Measurements from ENCODE around the gene CWF19L2. TPM values are rescaled to one million over a fixed set of nuclear protein-coding genes. Genes with fewer than 3 reads are reported as not detected.

CWF19L2 gene
- total and polyA plus RNA-seq, 2 experiments from 2014 or later, result 20.3 to 27.2 TPM

GRCh38 chr11:107453594-107454286 is 3.9 kb downstream of the CWF19L2 start:
- Histone ChIP-seq H4K20me1 (replicated peaks; ENCODE audit: insufficient read depth) (no peaks in the 10 kb centered on the region), H3K9me2 (ENCODE audit: insufficient read depth) (no peaks in the 10 kb centered on the region), H3K4me2 (no peak overlapping the region), H3K4me1 (ENCODE audit: insufficient read depth) (peaks cover 5% of the 10 kb centered on the region; the same call in 1 of the 2 replicates), H3K27ac (ENCODE audit: low read depth) (no peak overlapping the region), H3K27me3 (ENCODE audit: insufficient read depth) (no peaks in the 10 kb centered on the region), H3K36me3 (ENCODE audit: insufficient read depth) (0 out of 2 replicates have a peak, but pooled peaks cover 5% of the 10 kb centered on the region), H3K79me2 (replicated peaks; ENCODE audit: insufficient read depth) (peaks cover 52% of the 10 kb centered on the region), H3F3A (replicated peaks; ENCODE audit: low read depth) (no peaks in the 10 kb centered on the region), H2AFZ (no peak overlapping the region), H3K4me3 (no peak overlapping the region)
- ATAC-seq (no peak), DNase-seq (ENCODE audit: low spot score) (no peak)
- Mint-ChIP-seq H3K27me3 (ENCODE audit: insufficient read depth, low read depth, poor library complexity) (peaks cover 3% of the 10 kb centered on the region), H3K27ac (no peak overlapping the region), H3K4me1 (peaks cover 3% of the 10 kb centered on the region; the same call in 2 of the 3 replicates), H3K4me3 (no peak overlapping the region), H3K9me3 (no peaks in the 10 kb centered on the region), H3K36me3 (ENCODE audit: low read depth) (peaks cover 5% of the 10 kb centered on the region; the same call in 1 of the 3 replicates)
- TF ChIP-seq NANOG (IDR thresholded peaks at IDR 0.05; ENCODE audit: borderline replicate concordance) (no peak), EZH2phosphoT487 (IDR thresholded peaks at IDR 0.05; ENCODE audit: unreplicated experiment) (no peak), ETS1 (IDR thresholded peaks at IDR 0.05) (no peak), ZNF331 (CRISPR knock-in tag; IDR thresholded peaks at IDR 0.05; ENCODE audit: low read depth) (no peak), JUNB (IDR thresholded peaks at IDR 0.05; ENCODE audit: unreplicated experiment) (no peak), POLR2AphosphoS5 (IDR thresholded peaks at IDR 0.05; ENCODE audit: low read depth) (no peak), EZH2 (IDR thresholded peaks at IDR 0.05; ENCODE audit: low read depth, unreplicated experiment) (no peak)
- TF ChIP-seq, protein P1, sequence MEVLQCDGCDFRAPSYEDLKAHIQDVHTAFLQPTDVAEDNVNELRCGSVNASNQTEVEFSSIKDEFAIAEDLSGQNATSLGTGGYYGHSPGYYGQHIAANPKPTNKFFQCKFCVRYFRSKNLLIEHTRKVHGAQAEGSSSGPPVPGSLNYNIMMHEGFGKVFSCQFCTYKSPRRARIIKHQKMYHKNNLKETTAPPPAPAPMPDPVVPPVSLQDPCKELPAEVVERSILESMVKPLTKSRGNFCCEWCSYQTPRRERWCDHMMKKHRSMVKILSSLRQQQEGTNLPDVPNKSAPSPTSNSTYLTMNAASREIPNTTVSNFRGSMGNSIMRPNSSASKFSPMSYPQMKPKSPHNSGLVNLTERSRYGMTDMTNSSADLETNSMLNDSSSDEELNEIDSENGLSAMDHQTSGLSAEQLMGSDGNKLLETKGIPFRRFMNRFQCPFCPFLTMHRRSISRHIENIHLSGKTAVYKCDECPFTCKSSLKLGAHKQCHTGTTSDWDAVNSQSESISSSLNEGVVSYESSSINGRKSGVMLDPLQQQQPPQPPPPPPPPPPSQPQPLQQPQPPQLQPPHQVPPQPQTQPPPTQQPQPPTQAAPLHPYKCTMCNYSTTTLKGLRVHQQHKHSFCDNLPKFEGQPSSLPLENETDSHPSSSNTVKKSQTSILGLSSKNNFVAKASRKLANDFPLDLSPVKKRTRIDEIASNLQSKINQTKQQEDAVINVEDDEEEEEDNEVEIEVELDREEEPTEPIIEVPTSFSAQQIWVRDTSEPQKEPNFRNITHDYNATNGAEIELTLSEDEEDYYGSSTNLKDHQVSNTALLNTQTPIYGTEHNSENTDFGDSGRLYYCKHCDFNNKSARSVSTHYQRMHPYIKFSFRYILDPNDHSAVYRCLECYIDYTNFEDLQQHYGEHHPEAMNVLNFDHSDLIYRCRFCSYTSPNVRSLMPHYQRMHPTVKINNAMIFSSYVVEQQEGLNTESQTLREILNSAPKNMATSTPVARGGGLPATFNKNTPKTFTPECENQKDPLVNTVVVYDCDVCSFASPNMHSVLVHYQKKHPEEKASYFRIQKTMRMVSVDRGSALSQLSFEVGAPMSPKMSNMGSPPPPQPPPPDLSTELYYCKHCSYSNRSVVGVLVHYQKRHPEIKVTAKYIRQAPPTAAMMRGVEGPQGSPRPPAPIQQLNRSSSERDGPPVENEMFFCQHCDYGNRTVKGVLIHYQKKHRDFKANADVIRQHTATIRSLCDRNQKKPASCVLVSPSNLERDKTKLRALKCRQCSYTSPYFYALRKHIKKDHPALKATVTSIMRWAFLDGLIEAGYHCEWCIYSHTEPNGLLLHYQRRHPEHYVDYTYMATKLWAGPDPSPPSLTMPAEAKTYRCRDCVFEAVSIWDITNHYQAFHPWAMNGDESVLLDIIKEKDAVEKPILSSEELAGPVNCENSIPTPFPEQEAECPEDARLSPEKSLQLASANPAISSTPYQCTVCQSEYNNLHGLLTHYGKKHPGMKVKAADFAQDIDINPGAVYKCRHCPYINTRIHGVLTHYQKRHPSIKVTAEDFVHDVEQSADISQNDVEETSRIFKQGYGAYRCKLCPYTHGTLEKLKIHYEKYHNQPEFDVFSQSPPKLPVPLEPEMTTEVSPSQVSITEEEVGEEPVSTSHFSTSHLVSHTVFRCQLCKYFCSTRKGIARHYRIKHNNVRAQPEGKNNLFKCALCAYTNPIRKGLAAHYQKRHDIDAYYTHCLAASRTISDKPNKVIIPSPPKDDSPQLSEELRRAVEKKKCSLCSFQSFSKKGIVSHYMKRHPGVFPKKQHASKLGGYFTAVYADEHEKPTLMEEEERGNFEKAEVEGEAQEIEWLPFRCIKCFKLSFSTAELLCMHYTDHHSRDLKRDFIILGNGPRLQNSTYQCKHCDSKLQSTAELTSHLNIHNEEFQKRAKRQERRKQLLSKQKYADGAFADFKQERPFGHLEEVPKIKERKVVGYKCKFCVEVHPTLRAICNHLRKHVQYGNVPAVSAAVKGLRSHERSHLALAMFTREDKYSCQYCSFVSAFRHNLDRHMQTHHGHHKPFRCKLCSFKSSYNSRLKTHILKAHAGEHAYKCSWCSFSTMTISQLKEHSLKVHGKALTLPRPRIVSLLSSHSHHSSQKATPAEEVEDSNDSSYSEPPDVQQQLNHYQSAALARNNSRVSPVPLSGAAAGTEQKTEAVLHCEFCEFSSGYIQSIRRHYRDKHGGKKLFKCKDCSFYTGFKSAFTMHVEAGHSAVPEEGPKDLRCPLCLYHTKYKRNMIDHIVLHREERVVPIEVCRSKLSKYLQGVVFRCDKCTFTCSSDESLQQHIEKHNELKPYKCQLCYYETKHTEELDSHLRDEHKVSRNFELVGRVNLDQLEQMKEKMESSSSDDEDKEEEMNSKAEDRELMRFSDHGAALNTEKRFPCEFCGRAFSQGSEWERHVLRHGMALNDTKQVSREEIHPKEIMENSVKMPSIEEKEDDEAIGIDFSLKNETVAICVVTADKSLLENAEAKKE (CRISPR knock-in tag; IDR thresholded peaks at IDR 0.05), result no peak
- TF ChIP-seq, protein P2, sequence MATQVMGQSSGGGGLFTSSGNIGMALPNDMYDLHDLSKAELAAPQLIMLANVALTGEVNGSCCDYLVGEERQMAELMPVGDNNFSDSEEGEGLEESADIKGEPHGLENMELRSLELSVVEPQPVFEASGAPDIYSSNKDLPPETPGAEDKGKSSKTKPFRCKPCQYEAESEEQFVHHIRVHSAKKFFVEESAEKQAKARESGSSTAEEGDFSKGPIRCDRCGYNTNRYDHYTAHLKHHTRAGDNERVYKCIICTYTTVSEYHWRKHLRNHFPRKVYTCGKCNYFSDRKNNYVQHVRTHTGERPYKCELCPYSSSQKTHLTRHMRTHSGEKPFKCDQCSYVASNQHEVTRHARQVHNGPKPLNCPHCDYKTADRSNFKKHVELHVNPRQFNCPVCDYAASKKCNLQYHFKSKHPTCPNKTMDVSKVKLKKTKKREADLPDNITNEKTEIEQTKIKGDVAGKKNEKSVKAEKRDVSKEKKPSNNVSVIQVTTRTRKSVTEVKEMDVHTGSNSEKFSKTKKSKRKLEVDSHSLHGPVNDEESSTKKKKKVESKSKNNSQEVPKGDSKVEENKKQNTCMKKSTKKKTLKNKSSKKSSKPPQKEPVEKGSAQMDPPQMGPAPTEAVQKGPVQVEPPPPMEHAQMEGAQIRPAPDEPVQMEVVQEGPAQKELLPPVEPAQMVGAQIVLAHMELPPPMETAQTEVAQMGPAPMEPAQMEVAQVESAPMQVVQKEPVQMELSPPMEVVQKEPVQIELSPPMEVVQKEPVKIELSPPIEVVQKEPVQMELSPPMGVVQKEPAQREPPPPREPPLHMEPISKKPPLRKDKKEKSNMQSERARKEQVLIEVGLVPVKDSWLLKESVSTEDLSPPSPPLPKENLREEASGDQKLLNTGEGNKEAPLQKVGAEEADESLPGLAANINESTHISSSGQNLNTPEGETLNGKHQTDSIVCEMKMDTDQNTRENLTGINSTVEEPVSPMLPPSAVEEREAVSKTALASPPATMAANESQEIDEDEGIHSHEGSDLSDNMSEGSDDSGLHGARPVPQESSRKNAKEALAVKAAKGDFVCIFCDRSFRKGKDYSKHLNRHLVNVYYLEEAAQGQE (IDR thresholded peaks at IDR 0.05; ENCODE audit: unreplicated experiment), result no peak
- TF ChIP-seq, protein P3, sequence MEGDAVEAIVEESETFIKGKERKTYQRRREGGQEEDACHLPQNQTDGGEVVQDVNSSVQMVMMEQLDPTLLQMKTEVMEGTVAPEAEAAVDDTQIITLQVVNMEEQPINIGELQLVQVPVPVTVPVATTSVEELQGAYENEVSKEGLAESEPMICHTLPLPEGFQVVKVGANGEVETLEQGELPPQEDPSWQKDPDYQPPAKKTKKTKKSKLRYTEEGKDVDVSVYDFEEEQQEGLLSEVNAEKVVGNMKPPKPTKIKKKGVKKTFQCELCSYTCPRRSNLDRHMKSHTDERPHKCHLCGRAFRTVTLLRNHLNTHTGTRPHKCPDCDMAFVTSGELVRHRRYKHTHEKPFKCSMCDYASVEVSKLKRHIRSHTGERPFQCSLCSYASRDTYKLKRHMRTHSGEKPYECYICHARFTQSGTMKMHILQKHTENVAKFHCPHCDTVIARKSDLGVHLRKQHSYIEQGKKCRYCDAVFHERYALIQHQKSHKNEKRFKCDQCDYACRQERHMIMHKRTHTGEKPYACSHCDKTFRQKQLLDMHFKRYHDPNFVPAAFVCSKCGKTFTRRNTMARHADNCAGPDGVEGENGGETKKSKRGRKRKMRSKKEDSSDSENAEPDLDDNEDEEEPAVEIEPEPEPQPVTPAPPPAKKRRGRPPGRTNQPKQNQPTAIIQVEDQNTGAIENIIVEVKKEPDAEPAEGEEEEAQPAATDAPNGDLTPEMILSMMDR (conservative IDR thresholded peaks at IDR 0.05; ENCODE audit: low read depth in 2 of 2), result no peak

Measured in GM23338 (cell line).